HG03457 (cell line): ENCODE measurements around the gene LRP5.
"Not testable (repeated sequence)": the region's sequence is repeated elsewhere in the genome, so short reads cannot be mapped to it uniquely, and the experiment has no call there.

Experiments used
- ATAC-seq: cut with Tn5 transposase; IDR thresholded peaks from one replicate; pipeline ENCODE4 v1.9.1; 2021; ENCODE audit warnings: moderate number of reproducible peaks; ENCODE audit not compliant: unreplicated experiment

LRP5 gene

DNA sequence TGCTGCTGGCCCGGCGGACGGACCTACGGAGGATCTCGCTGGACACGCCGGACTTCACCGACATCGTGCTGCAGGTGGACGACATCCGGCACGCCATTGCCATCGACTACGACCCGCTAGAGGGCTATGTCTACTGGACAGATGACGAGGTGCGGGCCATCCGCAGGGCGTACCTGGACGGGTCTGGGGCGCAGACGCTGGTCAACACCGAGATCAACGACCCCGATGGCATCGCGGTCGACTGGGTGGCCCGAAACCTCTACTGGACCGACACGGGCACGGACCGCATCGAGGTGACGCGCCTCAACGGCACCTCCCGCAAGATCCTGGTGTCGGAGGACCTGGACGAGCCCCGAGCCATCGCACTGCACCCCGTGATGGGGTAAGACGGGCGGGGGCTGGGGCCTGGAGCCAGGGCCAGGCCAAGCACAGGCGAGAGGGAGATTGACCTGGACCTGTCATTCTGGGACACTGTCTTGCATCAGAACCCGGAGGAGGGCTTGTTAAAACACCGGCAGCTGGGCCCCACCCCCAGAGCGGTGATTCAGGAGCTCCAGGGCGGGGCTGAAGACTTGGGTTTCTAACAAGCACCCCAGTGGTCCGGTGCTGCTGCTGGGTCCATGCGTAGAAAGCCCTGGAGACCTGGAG, 74.1 kb downstream of the LRP5 start:
- ATAC-seq, result no peak

DNA sequence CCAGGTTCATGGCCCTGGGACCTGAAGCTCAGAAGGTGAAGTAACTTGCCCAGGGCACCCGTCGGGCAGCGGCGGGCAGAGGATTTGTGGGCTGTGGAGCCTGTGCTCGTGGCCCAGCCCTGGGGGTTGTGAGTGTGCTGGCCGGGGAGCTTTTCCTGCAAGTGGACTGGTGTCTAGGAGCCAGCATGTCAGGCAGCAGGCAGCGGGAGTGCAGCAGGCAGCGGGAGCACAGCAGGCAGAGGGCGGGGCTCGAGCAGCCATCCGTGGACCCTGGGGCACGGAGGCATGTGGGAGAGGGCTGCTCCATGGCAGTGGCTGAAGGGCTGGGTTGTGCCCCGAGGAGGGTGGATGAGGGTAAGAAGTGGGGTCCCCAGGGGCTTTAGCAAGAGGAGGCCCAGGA, 75.4 kb downstream of the LRP5 start:
- ATAC-seq, result no peak

DNA sequence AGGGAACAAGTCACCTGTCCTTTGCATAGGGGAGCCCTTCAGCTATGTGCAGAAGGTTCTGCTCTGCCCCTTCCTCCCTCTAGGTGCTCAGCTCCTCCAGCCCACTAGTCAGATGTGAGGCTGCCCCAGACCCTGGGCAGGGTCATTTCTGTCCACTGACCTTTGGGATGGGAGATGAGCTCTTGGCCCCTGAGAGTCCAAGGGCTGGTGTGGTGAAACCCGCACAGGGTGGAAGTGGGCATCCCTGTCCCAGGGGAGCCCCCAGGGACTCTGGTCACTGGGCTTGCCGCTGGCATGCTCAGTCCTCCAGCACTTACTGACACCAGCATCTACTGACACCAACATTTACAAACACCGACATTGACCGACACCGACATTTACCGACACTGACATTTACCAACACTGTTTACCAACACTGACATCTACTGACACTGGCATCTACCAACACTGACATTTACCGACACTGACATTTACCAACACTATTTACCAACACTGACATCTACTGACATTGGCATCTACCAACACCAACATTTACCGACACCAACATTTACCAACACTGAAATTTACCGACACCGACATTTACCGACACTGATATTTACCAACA, 76.3 kb downstream of the LRP5 start:
- ATAC-seq, result no peak

DNA sequence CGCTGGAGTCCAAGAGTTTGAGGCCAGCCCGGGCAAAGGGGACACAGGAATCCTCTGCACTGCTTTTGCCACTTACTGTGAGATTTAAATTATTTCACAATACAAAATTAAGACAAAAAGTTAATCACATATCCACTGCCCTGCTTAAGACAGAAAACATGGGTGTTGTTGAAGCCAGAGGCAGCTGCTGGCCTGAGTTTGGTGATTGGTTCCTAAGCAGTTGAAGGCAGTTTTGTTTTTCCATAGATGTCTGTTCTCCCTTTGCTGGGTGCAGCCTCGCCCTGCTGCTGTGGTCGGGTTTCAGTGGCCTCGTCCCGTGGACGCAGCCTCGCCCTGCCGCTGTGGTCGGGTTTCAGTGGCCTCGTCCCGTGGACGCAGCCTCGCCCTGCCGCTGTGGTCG, 77.9 kb downstream of the LRP5 start:
- ATAC-seq, result no peak

GRCh38 chr11:68392822-68393221, 80.4 kb downstream of the LRP5 start:
- no peak for ATAC-seq

GRCh38 chr11:68396516-68396915, 84.1 kb downstream of the LRP5 start:
- no peak for ATAC-seq

- ATAC-seq, result no peak
These were observed 84.9 kb downstream of the LRP5 start for GRCh38 chr11:68397256-68397655.

GRCh38 chr11:68398995-68399851, 86.8 kb downstream of the LRP5 start:
- no peak for ATAC-seq

GRCh38 chr11:68399916-68400315, 87.5 kb downstream of the LRP5 start:
- no peak for ATAC-seq

DNA sequence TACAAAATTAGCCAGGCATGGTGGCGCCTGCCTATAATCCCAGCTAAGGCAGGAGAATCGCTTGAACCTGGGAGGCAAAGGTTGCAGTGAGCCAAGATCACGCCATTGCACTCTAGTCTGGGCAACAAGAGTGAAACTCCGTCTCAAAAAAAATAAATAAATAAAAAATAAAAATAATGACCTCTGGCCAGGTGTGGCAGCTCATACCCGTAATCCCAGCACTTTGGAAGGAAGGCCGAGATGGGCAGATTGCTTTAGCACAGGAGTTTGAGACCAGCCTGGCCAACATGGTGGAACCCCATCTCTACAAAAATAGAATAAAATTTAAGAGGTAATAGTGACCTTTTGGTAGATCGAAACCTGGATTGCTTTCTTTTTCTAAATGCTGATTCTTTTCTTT, 88.2 kb downstream of the LRP5 start:
- ATAC-seq, result not testable (repeated sequence)

- no peak for ATAC-seq
These were observed 89.5 kb downstream of the LRP5 start for GRCh38 chr11:68401856-68402255.

- no peak for ATAC-seq
These were observed 90.1 kb downstream of the LRP5 start for GRCh38 chr11:68402355-68403031.

GRCh38 chr11:68403424-68403823, 91.0 kb downstream of the LRP5 start:
- no peak for ATAC-seq

- ATAC-seq, result no peak
These were observed 91.4 kb downstream of the LRP5 start for GRCh38 chr11:68403831-68404230.

DNA sequence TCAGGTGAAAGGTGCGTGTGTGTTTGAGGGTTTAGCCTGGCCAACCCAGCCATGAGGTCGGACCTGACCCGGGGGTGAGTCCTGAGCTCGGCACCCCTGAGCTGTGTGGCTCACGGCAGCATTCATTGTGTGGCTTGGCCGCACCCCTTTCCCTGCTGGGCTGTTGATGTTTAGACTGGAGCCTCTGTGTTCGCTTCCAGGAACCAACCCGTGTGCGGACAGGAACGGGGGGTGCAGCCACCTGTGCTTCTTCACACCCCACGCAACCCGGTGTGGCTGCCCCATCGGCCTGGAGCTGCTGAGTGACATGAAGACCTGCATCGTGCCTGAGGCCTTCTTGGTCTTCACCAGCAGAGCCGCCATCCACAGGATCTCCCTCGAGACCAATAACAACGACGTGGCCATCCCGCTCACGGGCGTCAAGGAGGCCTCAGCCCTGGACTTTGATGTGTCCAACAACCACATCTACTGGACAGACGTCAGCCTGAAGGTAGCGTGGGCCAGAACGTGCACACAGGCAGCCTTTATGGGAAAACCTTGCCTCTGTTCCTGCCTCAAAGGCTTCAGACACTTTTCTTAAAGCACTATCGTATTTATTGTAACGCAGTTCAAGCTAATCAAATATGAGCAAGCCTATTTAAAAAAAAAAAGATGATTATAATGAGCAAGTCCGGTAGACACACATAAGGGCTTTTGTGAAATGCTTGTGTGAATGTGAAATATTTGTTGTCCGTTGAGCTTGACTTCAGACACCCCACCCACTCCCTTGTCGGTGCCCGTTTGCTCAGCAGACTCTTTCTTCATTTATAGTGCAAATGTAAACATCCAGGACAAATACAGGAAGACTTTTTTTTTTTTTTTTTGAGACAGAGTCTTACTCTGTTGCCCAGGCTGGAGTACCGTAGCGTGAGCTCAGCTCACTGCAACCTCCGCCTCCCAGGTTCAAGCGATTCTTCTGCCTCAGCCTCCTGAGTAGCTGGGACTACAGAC, 94.2 kb downstream of the LRP5 start:
- no peak for ATAC-seq

- ATAC-seq, result no peak
These were observed 96.1 kb downstream of the LRP5 start for GRCh38 chr11:68408512-68408911.

GRCh38 chr11:68409748-68410344, 97.5 kb downstream of the LRP5 start:
- no peak for ATAC-seq

- no peak for ATAC-seq
These were observed 99.2 kb downstream of the LRP5 start for GRCh38 chr11:68411501-68411991.

- no peak for ATAC-seq
These were observed 100.4 kb downstream of the LRP5 start for GRCh38 chr11:68412593-68413475.
